Activated naive CD4-positive, alpha-beta T cell treated with anti-CD3 and anti-CD28 coated beads, Interleukin-2, amount 10 ng/mL, durations not matched to agents 7 days and 5 days (primary cell): ENCODE measurements around the gene GINS2.

Experiments used
- CTCF ChIA-PET: fragments of 350-600 bp; sonication (Branson Sonifier 250); formaldehyde crosslinking; loops from one replicate; lab custom pipeline; 2021; ENCODE audit warnings: antibody characterized with exemption; lab: Charles Lee
- DNase-seq: peaks from one replicate; pipeline ENCODE4 v3.0.0-alpha.2; 2020
- H3K27ac Mint-ChIP-seq: one replicate; pipeline ENCODE4 v1.8.0; 2021; ENCODE audit warnings: mild to moderate bottlenecking, moderate library complexity, mixed read lengths
- H3K27me3 Mint-ChIP-seq: one replicate; pipeline ENCODE4 v1.8.0; 2021; ENCODE audit warnings: mild to moderate bottlenecking, mixed read lengths
- H3K36me3 Mint-ChIP-seq: one replicate; pipeline ENCODE4 v1.8.0; 2021; ENCODE audit warnings: mixed read lengths
- H3K4me1 Mint-ChIP-seq: one replicate; pipeline ENCODE4 v1.8.0; 2021; ENCODE audit warnings: mixed read lengths
- H3K4me3 Mint-ChIP-seq: one replicate; pipeline ENCODE4 v1.8.0; 2021; ENCODE audit warnings: mild to moderate bottlenecking, moderate library complexity, mixed read lengths
- H3K9me3 Mint-ChIP-seq: one replicate; pipeline ENCODE4 v1.8.0; 2021; ENCODE audit warnings: mixed read lengths

Gene GINS2

DNA sequence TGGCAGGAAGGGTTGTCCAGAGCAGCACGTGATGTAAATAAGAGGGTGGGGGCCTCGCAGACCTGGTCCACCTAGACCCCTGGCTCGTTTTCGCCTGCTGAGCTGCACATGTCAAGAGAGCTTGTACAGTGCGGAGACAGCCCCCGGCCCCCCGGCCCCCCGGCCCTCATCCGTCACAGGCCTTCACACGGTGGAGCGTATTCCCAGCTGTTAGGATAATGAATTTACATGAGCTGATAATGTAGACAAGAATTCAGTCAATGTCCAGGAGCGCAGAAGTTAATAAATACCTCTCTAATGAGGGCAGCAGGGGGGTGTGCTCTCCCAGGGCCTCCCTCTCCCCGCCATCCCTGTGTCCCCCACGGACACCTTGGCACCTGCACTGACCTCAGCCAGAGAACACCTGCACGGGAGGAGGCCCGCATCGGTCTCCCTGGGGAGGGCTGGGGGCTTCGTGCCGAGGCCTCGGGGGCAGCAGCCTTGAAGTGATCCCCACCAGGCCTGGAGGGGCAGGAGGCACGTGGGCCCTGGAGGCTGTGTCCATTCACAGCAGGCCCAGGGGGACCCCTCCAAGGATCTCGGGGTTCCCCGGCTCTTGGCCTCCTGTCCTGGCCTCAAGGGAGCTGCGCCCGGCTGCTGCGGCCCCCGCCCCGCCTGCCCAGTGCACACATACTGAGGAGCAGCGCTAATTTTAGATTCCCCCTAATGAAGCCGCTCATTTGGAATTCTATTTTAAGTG is 61.1 kb downstream of the GINS2 start:
- no peak overlapping the region for H3K4me3 Mint-ChIP-seq

DNA sequence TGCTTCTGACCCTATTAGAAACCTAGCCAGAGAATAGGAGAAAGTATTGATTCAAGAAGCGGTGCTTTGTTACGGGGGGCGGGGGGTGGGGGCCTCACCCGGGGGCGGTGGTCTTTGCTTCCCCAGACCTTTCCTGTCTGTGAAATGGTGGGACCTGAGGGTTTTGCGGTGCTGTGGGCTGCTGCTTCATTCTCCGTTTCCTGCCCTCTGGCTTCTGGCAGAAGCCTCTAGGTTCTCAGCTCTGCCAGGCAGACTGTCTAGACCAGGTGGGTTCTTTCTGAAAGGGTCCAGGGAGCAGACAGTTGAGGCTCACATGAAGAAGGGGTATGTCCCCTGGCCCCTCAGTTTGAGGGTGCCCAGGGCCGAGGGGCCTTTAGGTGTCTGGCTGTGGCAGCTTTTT is 61.7 kb downstream of the GINS2 start:
- CTCF ChIA-PET: interaction anchor here (1.0 to 1.2 kb wide), 2 partner anchors 11 to 136 kb away, joined by 3 to 4 read pairs; no protein-coding TSS in a partner anchor
- H3K27me3 Mint-ChIP-seq: no peaks in the 10 kb centered on the region
- peaks cover 6% of the 10 kb centered on the region for H3K4me1 Mint-ChIP-seq
- no peak overlapping the region for H3K27ac Mint-ChIP-seq
- DNase-seq: no peak
- H3K4me3 Mint-ChIP-seq: no peak overlapping the region
- H3K36me3 Mint-ChIP-seq: peaks cover 6% of the 10 kb centered on the region
- peaks cover 14% of the 10 kb centered on the region for H3K9me3 Mint-ChIP-seq

More for the DNA sequence above, 61.1 kb downstream of the GINS2 start:
- H3K9me3 Mint-ChIP-seq: peaks cover 14% of the 10 kb centered on the region
- DNase-seq: no peak
- H3K27me3 Mint-ChIP-seq: no peaks in the 10 kb centered on the region
- peaks cover 6% of the 10 kb centered on the region for H3K4me1 Mint-ChIP-seq
- CTCF ChIA-PET: interaction anchor here (1.0 kb wide), 1 partner anchor 11 kb away, joined by 4 read pairs; no protein-coding TSS in a partner anchor
- H3K27ac Mint-ChIP-seq: no peak overlapping the region
- H3K36me3 Mint-ChIP-seq: peaks cover 6% of the 10 kb centered on the region
